ENCODE results near the gene KCNK16.

GRCh38 chr6:39321761-39322160 lies 741 bp downstream of the KCNK16 start:
- TF ChIP-seq CTCF (IDR thresholded peaks at IDR 0.05; ENCODE audit: insufficient read depth, low read depth, low read length) (no peak), EZH2 (IDR thresholded peaks at IDR 0.05; ENCODE audit: insufficient read depth, low read length) (no peak)

Data from astrocyte (in vitro differentiated cells and primary cell).